NCI-H345 (cell line): ENCODE measurements around the gene ACTC1.
"Not testable (repeated sequence)": the region's sequence is repeated elsewhere in the genome, so short reads cannot be mapped to it uniquely, and the experiment has no call there.

Experiments
- DNase-seq: peaks from one replicate; lab custom pipeline; 2025; lab: John Stamatoyannopoulos, UW

The ACTC1 gene

GRCh38 chr15:34795267-34796081 is at the start of gene ACTC1:
TSS of gene ACTC1 (minus strand) at chr15:34795549. CDS start at chr15:34794808, 741 bp downstream.
- no peak for DNase-seq

- DNase-seq, result no peak
These were observed 45.9 kb upstream of the ACTC1 start for GRCh38 chr15:34841262-34841725.

- DNase-seq, result no peak
These were observed 42.9 kb upstream of the ACTC1 start for GRCh38 chr15:34838282-34838681.

DNA sequence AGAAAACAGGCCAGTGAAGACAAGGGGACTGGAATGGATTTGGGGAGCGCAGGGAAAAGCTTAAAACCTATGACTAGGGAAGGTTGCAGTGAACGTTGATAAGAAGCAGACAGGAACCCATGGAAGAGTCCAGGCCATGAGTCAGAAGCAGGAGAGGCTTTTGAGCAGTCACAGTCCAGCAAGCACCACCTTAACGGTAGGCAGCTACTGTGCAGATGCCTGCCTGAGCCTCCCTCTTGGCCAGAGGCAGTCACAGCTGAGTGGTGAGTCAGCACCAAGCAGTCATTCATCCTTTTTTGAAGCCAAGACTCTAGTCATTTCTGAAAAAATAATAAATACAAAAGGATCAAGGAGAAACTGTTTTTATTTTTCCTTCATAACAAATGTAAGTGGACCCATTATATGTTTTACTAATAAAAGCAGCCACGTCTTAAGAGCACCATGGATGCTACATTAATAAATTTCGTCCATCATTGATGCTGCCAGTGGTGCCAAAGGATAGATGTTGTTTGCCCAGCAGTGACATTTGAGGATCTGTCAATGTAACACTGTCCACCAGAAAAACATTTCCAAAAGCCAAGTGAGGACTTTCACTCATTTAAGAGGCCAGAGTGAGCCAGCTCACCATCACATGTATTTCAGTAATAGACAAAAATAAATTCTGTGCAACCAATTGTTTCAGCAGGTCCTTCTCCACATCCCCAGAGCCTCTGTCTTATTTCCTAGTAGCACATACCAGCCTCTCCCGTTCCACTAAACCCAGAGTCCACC is 42.1 kb upstream of the ACTC1 start:
- no peak for DNase-seq

GRCh38 chr15:34828145-34828911 is 33.0 kb upstream of the ACTC1 start:
- DNase-seq, result no peak

- no peak for DNase-seq
These were observed 26.5 kb upstream of the ACTC1 start for GRCh38 chr15:34821831-34822230.

DNA sequence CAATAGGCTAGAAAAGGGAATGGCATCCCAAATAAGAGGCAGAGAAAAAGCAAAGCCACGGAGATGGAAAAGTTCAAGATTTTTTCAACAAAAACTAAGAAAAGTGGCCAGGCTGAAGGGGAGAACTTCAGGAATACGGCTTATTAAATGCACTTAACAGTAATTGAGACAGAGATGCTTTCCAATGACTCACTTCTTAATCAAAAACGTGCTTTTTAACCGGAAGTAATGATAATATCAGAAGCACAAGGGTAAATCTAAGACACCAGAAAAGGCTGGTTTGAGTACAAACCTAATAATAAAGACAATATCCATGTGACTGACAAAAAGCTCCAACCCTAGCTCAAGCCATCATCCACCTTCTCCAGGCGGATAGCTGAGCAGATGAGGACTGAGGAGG is 24.8 kb upstream of the ACTC1 start:
- DNase-seq, result no peak

DNA sequence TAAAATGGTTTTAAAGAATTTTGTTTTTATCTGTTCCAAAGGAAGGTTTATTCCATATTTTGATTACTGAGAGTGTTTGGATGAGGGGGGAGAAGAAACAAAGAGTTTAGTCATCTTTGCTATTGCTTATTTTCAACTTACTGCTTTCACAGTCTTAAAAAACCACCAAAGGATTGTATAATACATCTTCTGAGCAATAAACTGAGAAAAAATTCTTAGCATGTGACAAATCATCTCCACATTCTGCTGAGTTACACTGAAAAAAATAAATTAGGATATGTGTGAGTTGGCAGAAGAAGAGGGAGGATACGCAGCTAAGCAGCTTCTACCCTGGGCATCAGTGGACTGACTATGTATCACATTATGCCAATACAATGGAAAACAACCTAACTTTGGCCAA is 23.2 kb upstream of the ACTC1 start:
- DNase-seq, result no peak

DNA sequence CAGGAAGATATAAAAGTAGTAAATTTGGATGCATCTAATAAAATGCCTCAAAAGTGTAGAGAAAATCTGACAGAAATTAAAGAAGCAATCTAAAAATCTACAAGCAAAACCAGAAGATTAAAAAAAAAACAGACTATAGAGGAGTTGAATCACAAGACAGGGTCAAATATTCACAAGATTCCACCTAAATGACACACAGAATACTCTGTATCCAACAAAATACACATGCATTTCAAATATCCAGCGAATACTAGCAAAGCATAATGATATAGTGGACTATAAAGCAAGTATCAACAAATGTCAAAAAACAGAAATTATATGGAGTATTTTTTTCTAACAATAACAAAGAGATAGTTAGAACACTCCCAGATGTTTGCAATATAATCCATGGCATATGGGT is 20.5 kb upstream of the ACTC1 start:
- DNase-seq, result no peak

DNA sequence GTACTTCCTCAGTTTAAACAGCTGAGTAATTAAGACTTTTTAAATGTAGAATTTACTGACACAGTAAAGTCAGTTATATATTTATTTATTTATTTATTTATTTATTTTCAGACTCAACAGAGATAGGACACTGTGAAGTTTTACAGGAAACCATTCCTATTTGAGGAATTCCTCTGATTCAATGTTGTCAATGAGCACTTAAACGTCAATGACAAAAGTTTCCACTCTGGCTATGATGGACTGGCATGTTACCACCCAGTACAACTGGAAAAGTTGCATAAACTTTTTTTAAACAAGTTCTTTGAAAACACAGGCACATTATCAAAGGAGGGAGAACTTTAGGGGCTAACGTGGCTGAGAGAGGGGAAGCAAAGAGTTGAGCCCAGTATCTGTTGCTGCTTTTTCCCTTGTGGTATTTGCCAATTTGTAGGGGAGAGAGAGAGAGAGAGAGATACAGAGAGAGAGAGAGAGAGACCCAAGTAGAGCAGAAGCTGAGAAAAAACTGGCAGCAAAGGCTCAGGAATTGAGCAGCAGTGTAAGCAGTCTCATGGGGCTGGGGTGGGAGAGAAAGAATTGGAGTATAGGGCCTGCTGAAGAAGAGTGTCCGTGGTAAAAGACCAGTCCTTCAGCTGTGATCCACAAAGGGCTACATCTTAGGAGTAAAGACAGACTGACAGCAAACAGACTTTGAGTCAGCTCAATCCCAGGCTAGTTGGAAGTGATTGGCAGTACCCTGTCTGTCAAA is 18.3 kb upstream of the ACTC1 start:
- no peak for DNase-seq

DNA sequence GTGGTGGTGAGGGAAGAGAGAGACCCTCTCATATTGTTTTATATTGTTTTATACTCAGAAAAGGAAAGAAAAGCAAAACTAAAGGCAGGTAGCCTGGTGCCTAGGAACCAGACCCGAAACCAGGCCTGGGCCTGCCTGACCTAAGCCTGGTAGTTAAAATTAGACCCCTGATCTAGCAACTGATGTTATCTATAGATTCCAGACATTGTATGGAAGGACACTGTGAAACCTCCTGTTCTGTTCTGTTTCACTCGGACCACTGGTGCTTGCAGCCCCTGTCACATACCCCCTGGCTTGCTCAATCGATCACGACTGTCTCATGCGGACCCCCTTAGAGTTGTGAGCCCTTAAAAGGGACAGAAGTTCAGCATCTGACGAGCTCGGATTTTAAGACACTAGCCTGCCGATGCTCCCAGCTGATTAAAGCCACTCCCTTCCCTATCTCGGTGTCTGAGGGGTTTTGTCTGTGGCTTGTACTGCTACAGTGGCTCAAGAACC is 17.6 kb upstream of the ACTC1 start:
- not testable (repeated sequence) for DNase-seq

DNA sequence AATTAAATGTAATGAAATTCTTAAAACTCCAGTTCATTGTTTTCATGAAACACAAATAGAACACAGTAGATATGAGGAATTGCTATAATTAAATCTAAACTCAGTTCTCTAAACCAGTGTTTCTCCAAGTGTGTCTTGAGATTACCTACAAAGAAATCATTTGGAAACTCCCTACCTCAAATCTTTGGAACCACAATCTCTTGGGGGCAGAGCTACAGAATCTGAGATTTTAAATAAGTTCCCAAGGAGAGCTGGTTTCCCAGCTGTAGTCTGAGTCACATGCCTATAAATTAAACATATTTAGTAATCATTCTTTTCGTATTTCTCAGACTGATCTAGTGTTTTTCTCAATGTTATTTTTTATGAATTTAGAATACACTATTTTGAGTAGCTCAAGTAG is 17.0 kb upstream of the ACTC1 start:
- DNase-seq, result no peak

DNA sequence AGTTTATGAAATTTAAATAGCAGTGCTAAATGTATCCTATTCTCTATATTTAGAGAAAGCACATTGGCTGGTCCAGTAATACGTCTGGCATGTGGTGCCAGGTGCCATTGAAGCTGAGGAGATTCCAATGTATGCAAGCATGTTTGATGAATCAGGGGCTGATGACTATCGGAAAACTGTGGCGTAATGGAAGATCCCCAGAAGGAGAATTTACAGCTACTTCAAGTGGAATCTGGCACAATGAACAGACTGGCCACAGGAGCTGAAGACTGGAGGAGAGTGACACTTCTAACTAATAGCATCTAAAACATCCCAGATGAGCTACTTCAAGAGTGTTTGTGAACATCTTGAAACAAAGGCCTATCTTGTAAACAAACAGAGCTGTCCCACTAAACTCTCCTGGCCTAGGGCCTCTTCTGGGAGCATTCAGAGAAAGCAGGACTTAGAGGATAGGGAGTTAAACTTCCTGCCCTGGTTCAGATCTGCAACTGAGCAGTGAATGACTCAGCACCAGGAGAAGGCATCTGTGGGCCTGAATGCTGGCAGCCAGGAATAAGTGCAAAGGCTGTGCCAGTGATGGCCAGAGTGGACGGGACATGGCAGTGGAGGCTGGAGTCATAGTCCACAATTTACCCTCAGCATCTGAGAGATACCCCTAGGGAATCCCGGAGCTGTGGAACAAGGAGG is 15.2 kb upstream of the ACTC1 start:
- no peak for DNase-seq

- DNase-seq, result no peak
These were observed 13.8 kb upstream of the ACTC1 start for GRCh38 chr15:34809186-34809585.

GRCh38 chr15:34808016-34808415 is 12.7 kb upstream of the ACTC1 start:
- DNase-seq, result no peak

DNA sequence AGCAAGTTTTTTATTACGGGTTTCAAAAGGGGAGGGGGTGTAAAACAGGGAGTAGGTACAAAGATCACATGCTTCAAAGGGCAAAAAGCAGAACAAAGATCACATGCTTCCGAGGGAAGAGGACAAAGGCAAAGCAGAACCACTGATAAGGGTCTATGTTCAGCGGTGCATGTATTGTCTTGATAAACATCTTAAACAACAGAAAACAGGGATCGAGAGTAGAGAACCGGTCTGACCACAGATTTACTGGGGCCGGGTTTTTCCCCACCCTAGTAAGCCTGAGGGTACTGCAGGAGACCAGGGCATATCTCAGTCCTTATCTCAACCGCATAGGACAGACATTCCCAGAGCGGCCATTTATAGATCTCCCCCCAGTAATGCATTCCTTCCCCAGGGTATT is 11.9 kb upstream of the ACTC1 start:
- DNase-seq, result not testable (repeated sequence)

DNA sequence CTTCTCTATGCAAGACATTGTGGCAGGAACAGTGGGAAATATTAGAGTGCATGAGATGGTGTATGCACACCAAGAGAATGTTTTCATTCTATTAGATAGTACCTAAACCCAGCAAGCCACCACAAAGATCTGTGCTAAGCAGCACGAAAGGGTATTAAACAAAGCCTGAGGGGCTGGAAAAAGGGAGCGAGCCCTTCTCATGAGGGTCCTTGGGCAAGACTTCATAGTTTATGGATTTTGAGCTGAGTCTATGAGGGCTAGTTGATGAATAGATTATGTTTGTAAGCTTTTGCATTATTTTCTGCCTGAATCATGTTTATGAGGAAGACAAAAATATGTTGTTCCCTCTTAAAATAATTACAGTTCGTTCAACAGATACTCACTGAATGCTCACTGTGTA is 9.4 kb upstream of the ACTC1 start:
- no peak for DNase-seq

- DNase-seq, result no peak
These were observed 8.8 kb upstream of the ACTC1 start for GRCh38 chr15:34804113-34804512.

DNA sequence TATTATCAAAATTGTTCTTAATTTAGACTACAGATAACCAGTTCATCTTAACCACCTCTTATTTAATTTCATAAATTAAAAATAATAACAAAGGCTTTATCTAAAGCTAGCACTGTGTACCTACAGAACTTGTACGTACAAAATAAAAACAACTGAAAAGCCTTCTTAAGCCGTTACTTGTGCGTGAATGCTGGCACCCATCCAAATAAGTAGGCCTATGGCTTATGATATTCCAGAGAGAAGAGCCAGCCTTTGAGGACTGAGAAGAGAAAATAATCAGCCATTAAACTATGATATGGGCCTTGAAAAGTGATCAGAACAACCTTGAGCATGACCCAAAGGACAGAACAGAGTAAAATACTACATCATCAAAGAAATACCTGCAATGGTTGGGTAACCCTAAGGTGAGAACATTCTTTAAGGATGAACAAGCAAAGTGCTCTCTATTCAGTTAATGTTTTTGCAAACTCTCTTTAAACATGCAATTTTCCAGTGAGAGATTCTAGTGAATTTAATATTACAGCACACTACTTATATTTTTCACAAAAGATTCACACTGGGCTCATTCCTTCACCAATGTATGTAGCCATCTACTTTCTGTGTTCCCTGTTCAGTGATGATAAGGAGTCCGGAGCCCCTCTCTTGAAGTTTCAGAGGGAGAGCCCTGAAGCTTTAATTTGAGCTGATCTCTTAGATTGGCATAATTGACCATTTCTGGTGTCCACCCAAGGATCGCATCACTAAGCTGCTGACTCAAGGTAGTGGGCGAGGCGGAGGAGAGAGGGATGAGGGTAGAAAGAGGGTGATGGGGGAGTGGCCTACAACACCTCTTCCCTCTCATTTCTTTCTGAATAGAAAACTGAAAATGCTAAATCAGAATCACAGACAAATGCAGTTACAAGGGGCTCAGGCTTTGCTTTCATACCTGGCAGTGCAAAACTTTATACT is 7.7 kb upstream of the ACTC1 start:
- no peak for DNase-seq

DNA sequence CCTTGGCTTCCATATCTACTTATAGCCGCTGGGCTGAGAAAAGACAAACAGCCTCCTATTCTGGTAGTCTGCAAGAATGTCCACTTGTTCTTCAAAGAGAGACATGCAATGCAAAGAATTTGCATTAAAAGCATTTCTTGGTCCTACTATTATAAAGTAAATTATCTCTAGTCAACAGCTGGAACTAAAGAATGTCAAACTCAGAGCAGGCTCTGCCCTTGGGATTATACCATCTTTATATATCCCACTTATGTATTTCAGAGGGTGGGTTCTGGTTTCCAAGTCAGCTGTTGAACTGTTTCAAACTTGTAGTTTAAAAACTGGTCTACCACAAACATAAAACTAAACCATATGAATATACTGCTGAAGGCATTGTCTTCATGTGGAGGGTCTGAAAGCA is 7.0 kb upstream of the ACTC1 start:
- DNase-seq, result no peak
